SK-N-SH (cell line): ENCODE results near the gene AP3B2. TPM values are rescaled to one million over a fixed set of nuclear protein-coding genes. Genes with fewer than 3 reads are reported as not detected.

Experiments used
- CTCF ChIA-PET: fragments of 300-600, 350-600 bp; formaldehyde crosslinking; extraction: SDS; loops from one replicate; lab custom pipeline; 2021; lab: Yijun Ruan, JAX
- POLR2A ChIA-PET: fragments of 350-600 bp; sonication (Branson Sonifier 250); formaldehyde crosslinking; extraction: SDS; loops from one replicate; lab custom pipeline; 2020; ENCODE audit warnings: antibody characterized with exemption, inconsistent platforms; lab: Yijun Ruan, JAX
- DNase-seq: peaks from one replicate; pipeline ENCODE4 v3.0.0; 2012
- H2AFZ ChIP-seq: fragments of 200-600 bp; sonication (generic); 2 replicates; pipeline ENCODE4 v1.8.1; 2016; ENCODE audit warnings: antibody characterized with exemption, mild to moderate bottlenecking, low read depth
- H3F3A ChIP-seq: fragments of 200-600 bp; sonication (generic); replicated peaks from 2 replicates; pipeline ENCODE3; 2016; ENCODE audit warnings: antibody characterized with exemption, mild to moderate bottlenecking; ENCODE audit not compliant: insufficient read depth
- H3K27ac ChIP-seq, 2 experiments: fragments of 200-500 bp in 1 of 2; fragments of 200-600 bp in 1 of 2; sonication (Bioruptor generic) in 1 of 2; sonication (generic), shearing (Covaris generic) in 1 of 2; 2 replicates each; pipeline versions ENCODE4 v1.5.1 to v1.6.1; 2014 to 2016; ENCODE audit warnings: low read depth in 2 of 2, inconsistent platforms in 1 of 2, low read length in 1 of 2, mild to moderate bottlenecking in 1 of 2, mixed read lengths in 1 of 2
- H3K27me3 ChIP-seq: fragments of 200-600 bp; sonication (generic), shearing (Covaris generic); 2 replicates; pipeline ENCODE4 v1.6.1; 2016; ENCODE audit warnings: mixed run types; ENCODE audit not compliant: insufficient read depth
- H3K36me3 ChIP-seq, 2 experiments: fragments of 200-500 bp in 1 of 2; fragments of 200-600 bp in 1 of 2; sonication (Bioruptor generic) in 1 of 2; sonication (generic) in 1 of 2; replicated peaks in 1 of 2; 2 replicates each; pipeline versions ENCODE3 to v1.5.1; 2014 to 2016; ENCODE audit warnings: low read length in 1 of 2, mild to moderate bottlenecking in 1 of 2; ENCODE audit not compliant: insufficient read depth in 2 of 2, control insufficient read depth in 1 of 2
- H3K4me1 ChIP-seq, 2 experiments: fragments of 200-500 bp in 1 of 2; fragments of 200-600 bp in 1 of 2; sonication (Bioruptor generic) in 1 of 2; sonication (generic), shearing (Covaris generic) in 1 of 2; 2 replicates each; pipeline versions ENCODE4 v1.5.1 to v1.6.1; 2014 to 2016; ENCODE audit warnings: low read depth in 1 of 2, low read length in 1 of 2, mixed run types in 1 of 2; ENCODE audit not compliant: insufficient read depth in 2 of 2, control insufficient read depth in 1 of 2
- H3K4me2 ChIP-seq: fragments of 200-600 bp; sonication (generic), shearing (Covaris generic); 2 replicates; pipeline ENCODE4 v1.6.1; 2017; ENCODE audit warnings: mixed run types
- H3K4me3 ChIP-seq, 2 experiments: fragments of 200-500 bp in 1 of 2; fragments of 200-600 bp in 1 of 2; sonication (Bioruptor generic) in 1 of 2; sonication (generic), shearing (Covaris generic) in 1 of 2; 2 replicates each; pipeline versions ENCODE4 v1.5.1 to v1.8.1; 2014 to 2016; ENCODE audit warnings: low read depth in 2 of 2, inconsistent platforms in 1 of 2, low read length in 1 of 2, mild to moderate bottlenecking in 1 of 2, mixed read lengths in 1 of 2, moderate library complexity in 1 of 2
- H3K79me2 ChIP-seq: fragments of 200-600 bp; sonication (generic); 2 replicates; pipeline ENCODE4 v1.8.1; 2017; ENCODE audit warnings: mild to moderate bottlenecking; ENCODE audit not compliant: insufficient read depth
- H3K9ac ChIP-seq: fragments of 200-600 bp; sonication (generic); 2 replicates; pipeline ENCODE4 v1.6.1; 2017; ENCODE audit warnings: mixed run types
- H3K9me2 ChIP-seq: fragments of 200-600 bp; sonication (generic); 2 replicates; pipeline ENCODE4 v1.6.1; 2017; ENCODE audit warnings: mixed run types
- H3K9me3 ChIP-seq: fragments of 200-600 bp; sonication (generic); 2 replicates; pipeline ENCODE4 v1.6.1; 2017; ENCODE audit warnings: mixed run types, mild to moderate bottlenecking, moderate library complexity
- H4K20me1 ChIP-seq: fragments of 200-600 bp; sonication (generic); 2 replicates; pipeline ENCODE4 v1.6.1; 2017; ENCODE audit warnings: mild to moderate bottlenecking, mixed run types; ENCODE audit not compliant: insufficient read depth
- CHD2 ChIP-seq: fragments of 150-350 bp; IDR thresholded peaks from 2 replicates; pipeline ENCODE4 v1.6.1; 2018; ENCODE audit warnings: low read length; ENCODE audit not compliant: partially characterized antibody
- ELF1 ChIP-seq: IDR thresholded peaks from 2 replicates; pipeline ENCODE4 v1.4.0; 2012
- EP300 ChIP-seq, 2 experiments: IDR thresholded peaks; 2 replicates each; pipeline versions ENCODE4 v1.4.0 to v1.6.1; 2012; ENCODE audit warnings: borderline replicate concordance in 1 of 2, low read depth in 1 of 2, low read length in 1 of 2
- FOXJ3 ChIP-seq: sonication (generic); formaldehyde crosslinking; IDR thresholded peaks from 2 replicates; pipeline ENCODE4 v1.5.1; 2020; ENCODE audit warnings: mild to moderate bottlenecking, missing genetic modification reagents
- FOXM1 ChIP-seq: IDR thresholded peaks from 2 replicates; pipeline ENCODE4 v1.4.0; 2012; ENCODE audit warnings: low read depth, mild to moderate bottlenecking
- GABPA ChIP-seq: IDR thresholded peaks from 2 replicates; pipeline ENCODE4 v1.4.0; 2012; ENCODE audit warnings: low read depth, mild to moderate bottlenecking
- GATA2 ChIP-seq: sonication (generic); formaldehyde crosslinking; IDR thresholded peaks from 2 replicates; pipeline ENCODE4 v1.5.0; 2020; ENCODE audit warnings: mild to moderate bottlenecking, missing genetic modification reagents
- MEF2A ChIP-seq: IDR thresholded peaks from 2 replicates; pipeline ENCODE4 v1.4.0; 2012; ENCODE audit warnings: low read depth, borderline replicate concordance
- MXI1 ChIP-seq: IDR thresholded peaks from 2 replicates; pipeline ENCODE4 v1.6.1; 2012; ENCODE audit warnings: mild to moderate bottlenecking, low read depth, low read length, improper control_type of control experiment
- NFIC ChIP-seq: IDR thresholded peaks from 2 replicates; pipeline ENCODE4 v1.4.0; 2012; ENCODE audit warnings: borderline replicate concordance
- POLR2AphosphoS5 ChIP-seq: IDR thresholded peaks from 2 replicates; pipeline ENCODE4 v1.6.1; 2012; ENCODE audit warnings: low read depth, low read length
- RCOR1 ChIP-seq: fragments of 150-350 bp; IDR thresholded peaks from 2 replicates; pipeline ENCODE4 v1.6.1; 2017; ENCODE audit warnings: antibody characterized with exemption, low read length
- SIN3A ChIP-seq: IDR thresholded peaks from 2 replicates; pipeline ENCODE4 v1.6.1; 2012; ENCODE audit warnings: low read depth, mild to moderate bottlenecking, low read length, moderate library complexity, borderline replicate concordance
- SMC3 ChIP-seq: IDR thresholded peaks from 2 replicates; pipeline ENCODE4 v1.6.1; 2012; ENCODE audit warnings: low read depth, low read length, improper control_type of control experiment
- TAF1 ChIP-seq: IDR thresholded peaks from 2 replicates; pipeline ENCODE4 v1.6.1; 2012; ENCODE audit warnings: low read depth, mild to moderate bottlenecking, low read length, moderate library complexity, borderline replicate concordance
- TCF12 ChIP-seq: IDR thresholded peaks from 2 replicates; pipeline ENCODE4 v1.4.0; 2012
- YY1 ChIP-seq: IDR thresholded peaks from 2 replicates; pipeline ENCODE4 v1.4.0; 2012; ENCODE audit warnings: low read depth, mild to moderate bottlenecking
- WGBS: methylation state at CpG from one replicate; pipeline ENCODE4 v1.1.6; 2017; ENCODE audit warnings: low lambda C conversion rate; 5-methylcytosine and 5-hydroxymethylcytosine counted together
- polyA plus RNA-seq, 3 experiments: library from polyadenylated mRNA; depleted of rRNA; stranded (reverse); fragments of >200 nt; gene quantifications; 2 replicates each; pipeline ENCODE4 v1.2.3, GENCODE V29; 2012
- TF ChIP-seq, protein P1 (sequence below): IDR thresholded peaks from 2 replicates; pipeline ENCODE4 v1.4.0; 2012; ENCODE audit warnings: low read depth, borderline replicate concordance
- TF ChIP-seq, protein P2 (sequence below): IDR thresholded peaks from 2 replicates; pipeline ENCODE4 v1.6.1; 2012; ENCODE audit warnings: mild to moderate bottlenecking, low read depth, low read length, moderate library complexity

Gene AP3B2
- polyA plus RNA-seq, 1 of the 3 experiments (the other 2 are of a cell fraction) = 0.77 TPM

DNA sequence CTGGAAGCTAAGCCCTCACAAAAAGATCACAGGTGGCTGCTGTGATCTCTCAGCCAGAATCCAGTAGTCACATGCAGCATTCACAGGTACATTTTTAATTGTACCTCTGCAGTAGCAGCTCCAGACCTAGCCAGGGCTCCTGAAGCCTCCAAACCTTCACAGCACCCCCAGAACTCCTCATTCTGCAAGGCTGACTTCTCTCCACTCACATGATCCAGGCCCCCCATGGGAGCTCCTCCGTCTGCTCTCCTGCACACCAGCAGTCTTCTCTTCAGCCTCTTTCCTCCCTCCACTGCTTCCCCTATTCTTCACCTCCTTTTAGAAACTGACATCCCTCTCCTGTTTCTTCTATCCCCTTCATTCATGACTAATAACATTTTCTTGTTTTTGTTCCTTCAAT lies 49.3 kb downstream of the AP3B2 start:
- H4K20me1 ChIP-seq = no peaks in the 10 kb centered on the region
- H3F3A ChIP-seq = no peaks in the 10 kb centered on the region
- H3K9me2 ChIP-seq = no peaks in the 10 kb centered on the region
- no peak overlapping the region for H3K4me2 ChIP-seq
- no peak overlapping the region for H3K9ac ChIP-seq
- 38% methylated on average over 1 of the region's 1 CpG for WGBS
- H3K4me1 ChIP-seq = no peaks in the 10 kb centered on the region
- ChIA-PET POLR2A (no interaction called here), CTCF (no interaction called here)
- H3K4me3 ChIP-seq = no peak overlapping the region
- no peaks in the 10 kb centered on the region for H3K9me3 ChIP-seq
- H3K36me3 ChIP-seq = no peaks in the 10 kb centered on the region
- no peak for DNase-seq
- TF ChIP-seq CHD2 (no peak), YY1 (no peak), TCF12 (no peak), SMC3 (no peak), EP300 (IDR thresholded peaks at IDR 0.05; ENCODE audit: borderline replicate concordance in 1 of 2, low read depth in 1 of 2, low read length in 1 of 2) (no peak), MXI1 (no peak), SIN3A (no peak), GATA2 (no peak), FOXJ3 (no peak), RCOR1 (no peak), FOXM1 (no peak), MEF2A (no peak), GABPA (no peak), TAF1 (no peak), ELF1 (no peak), POLR2AphosphoS5 (no peak), NFIC (no peak)
- TF ChIP-seq, protein P1, sequence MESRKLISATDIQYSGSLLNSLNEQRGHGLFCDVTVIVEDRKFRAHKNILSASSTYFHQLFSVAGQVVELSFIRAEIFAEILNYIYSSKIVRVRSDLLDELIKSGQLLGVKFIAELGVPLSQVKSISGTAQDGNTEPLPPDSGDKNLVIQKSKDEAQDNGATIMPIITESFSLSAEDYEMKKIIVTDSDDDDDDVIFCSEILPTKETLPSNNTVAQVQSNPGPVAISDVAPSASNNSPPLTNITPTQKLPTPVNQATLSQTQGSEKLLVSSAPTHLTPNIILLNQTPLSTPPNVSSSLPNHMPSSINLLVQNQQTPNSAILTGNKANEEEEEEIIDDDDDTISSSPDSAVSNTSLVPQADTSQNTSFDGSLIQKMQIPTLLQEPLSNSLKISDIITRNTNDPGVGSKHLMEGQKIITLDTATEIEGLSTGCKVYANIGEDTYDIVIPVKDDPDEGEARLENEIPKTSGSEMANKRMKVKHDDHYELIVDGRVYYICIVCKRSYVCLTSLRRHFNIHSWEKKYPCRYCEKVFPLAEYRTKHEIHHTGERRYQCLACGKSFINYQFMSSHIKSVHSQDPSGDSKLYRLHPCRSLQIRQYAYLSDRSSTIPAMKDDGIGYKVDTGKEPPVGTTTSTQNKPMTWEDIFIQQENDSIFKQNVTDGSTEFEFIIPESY = no peak
- TF ChIP-seq, protein P2, sequence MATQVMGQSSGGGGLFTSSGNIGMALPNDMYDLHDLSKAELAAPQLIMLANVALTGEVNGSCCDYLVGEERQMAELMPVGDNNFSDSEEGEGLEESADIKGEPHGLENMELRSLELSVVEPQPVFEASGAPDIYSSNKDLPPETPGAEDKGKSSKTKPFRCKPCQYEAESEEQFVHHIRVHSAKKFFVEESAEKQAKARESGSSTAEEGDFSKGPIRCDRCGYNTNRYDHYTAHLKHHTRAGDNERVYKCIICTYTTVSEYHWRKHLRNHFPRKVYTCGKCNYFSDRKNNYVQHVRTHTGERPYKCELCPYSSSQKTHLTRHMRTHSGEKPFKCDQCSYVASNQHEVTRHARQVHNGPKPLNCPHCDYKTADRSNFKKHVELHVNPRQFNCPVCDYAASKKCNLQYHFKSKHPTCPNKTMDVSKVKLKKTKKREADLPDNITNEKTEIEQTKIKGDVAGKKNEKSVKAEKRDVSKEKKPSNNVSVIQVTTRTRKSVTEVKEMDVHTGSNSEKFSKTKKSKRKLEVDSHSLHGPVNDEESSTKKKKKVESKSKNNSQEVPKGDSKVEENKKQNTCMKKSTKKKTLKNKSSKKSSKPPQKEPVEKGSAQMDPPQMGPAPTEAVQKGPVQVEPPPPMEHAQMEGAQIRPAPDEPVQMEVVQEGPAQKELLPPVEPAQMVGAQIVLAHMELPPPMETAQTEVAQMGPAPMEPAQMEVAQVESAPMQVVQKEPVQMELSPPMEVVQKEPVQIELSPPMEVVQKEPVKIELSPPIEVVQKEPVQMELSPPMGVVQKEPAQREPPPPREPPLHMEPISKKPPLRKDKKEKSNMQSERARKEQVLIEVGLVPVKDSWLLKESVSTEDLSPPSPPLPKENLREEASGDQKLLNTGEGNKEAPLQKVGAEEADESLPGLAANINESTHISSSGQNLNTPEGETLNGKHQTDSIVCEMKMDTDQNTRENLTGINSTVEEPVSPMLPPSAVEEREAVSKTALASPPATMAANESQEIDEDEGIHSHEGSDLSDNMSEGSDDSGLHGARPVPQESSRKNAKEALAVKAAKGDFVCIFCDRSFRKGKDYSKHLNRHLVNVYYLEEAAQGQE = no peak
- H3K27ac ChIP-seq = no peak overlapping the region
- H3K27me3 ChIP-seq = no peaks in the 10 kb centered on the region
- H3K79me2 ChIP-seq = no peaks in the 10 kb centered on the region
- H2AFZ ChIP-seq = no peak overlapping the region
